Measurements from ENCODE around the gene TDO2.

The TDO2 gene

GRCh38 chr4:155903453-155903852 is at the start of gene TDO2:
Gene TDO2, plus strand, starts transcription at chr4:155903696. Its CDS starts 63 bp downstream, at chr4:155903759.
- Histone ChIP-seq H3K36me3 (no peaks in the 10 kb centered on the region), H3K27ac (no peak within 1 kb of the TSS), H3K27me3 (ENCODE audit: insufficient read depth, low read depth, severe bottlenecking) (no peaks in the 10 kb centered on the region), H3K9me3 (ENCODE audit: severe bottlenecking) (no peaks in the 10 kb centered on the region), H3K4me3 (ENCODE audit: low read depth, low read length) (no peak within 1 kb of the TSS)
- TF ChIP-seq, protein P1, sequence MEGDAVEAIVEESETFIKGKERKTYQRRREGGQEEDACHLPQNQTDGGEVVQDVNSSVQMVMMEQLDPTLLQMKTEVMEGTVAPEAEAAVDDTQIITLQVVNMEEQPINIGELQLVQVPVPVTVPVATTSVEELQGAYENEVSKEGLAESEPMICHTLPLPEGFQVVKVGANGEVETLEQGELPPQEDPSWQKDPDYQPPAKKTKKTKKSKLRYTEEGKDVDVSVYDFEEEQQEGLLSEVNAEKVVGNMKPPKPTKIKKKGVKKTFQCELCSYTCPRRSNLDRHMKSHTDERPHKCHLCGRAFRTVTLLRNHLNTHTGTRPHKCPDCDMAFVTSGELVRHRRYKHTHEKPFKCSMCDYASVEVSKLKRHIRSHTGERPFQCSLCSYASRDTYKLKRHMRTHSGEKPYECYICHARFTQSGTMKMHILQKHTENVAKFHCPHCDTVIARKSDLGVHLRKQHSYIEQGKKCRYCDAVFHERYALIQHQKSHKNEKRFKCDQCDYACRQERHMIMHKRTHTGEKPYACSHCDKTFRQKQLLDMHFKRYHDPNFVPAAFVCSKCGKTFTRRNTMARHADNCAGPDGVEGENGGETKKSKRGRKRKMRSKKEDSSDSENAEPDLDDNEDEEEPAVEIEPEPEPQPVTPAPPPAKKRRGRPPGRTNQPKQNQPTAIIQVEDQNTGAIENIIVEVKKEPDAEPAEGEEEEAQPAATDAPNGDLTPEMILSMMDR (IDR thresholded peaks at IDR 0.05; ENCODE audit: low read depth, low read length) = no peak
- no peak for DNase-seq

GRCh38 chr4:155854582-155855226 is 48.8 kb upstream of the TDO2 start:
- TF ChIP-seq, protein P1 (IDR thresholded peaks at IDR 0.05; ENCODE audit: low read depth, low read length) = no peak
- no peaks in the 10 kb centered on the region for H3K9me3 ChIP-seq (ENCODE audit: severe bottlenecking)
- no peaks in the 10 kb centered on the region for H3K27me3 ChIP-seq (ENCODE audit: insufficient read depth, low read depth, severe bottlenecking)
- no peak for DNase-seq
- no peak overlapping the region for H3K27ac ChIP-seq
- H3K36me3 ChIP-seq = no peaks in the 10 kb centered on the region
- no peak overlapping the region for H3K4me3 ChIP-seq (ENCODE audit: low read depth, low read length)

- H3K36me3 ChIP-seq = no peaks in the 10 kb centered on the region
- no peak overlapping the region for H3K27ac ChIP-seq
- no peak for DNase-seq
- no peak overlapping the region for H3K4me3 ChIP-seq (ENCODE audit: low read depth, low read length)
- TF ChIP-seq, protein P1 (IDR thresholded peaks at IDR 0.05; ENCODE audit: low read depth, low read length) = no peak
- no peaks in the 10 kb centered on the region for H3K27me3 ChIP-seq (ENCODE audit: insufficient read depth, low read depth, severe bottlenecking)
- H3K9me3 ChIP-seq (ENCODE audit: severe bottlenecking) = no peaks in the 10 kb centered on the region
Measured at GRCh38 chr4:155855897-155856296, 47.6 kb upstream of the TDO2 start.

DNA sequence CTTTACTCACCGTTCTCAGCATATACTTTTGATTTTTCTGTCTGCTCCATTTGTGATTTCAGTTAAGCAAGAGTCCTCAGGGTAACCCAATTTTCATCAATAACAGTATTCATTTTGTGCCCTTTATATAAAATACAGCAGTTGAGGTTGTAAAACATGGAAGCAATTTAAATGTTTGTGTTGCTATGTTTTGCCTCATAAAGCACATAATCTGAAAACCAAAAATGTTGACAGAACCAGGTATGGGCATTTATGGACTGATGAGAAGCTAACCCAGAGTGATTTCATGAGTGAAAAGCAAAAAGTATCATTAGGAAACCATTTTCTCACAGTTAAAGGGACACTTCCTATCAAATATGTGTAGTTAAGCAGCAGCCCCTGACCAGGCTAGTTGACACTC is 37.3 kb upstream of the TDO2 start, which contains the start of gene ASIC5:
TSS of gene ASIC5 (minus strand) at position 101 of the 400 bp plus-strand sequence. CDS start at position 50, 51 bp downstream.
- Histone ChIP-seq H3K27me3 (ENCODE audit: insufficient read depth, low read depth, severe bottlenecking) (no peaks in the 10 kb centered on the region), H3K27ac (no peak within 1 kb of the TSS), H3K36me3 (no peaks in the 10 kb centered on the region), H3K4me3 (ENCODE audit: low read depth, low read length) (no peak within 1 kb of the TSS), H3K9me3 (ENCODE audit: severe bottlenecking) (peaks cover 8% of the 10 kb centered on the region)
- no peak for DNase-seq
- TF ChIP-seq, protein P1 (IDR thresholded peaks at IDR 0.05; ENCODE audit: low read depth, low read length) = no peak

DNA sequence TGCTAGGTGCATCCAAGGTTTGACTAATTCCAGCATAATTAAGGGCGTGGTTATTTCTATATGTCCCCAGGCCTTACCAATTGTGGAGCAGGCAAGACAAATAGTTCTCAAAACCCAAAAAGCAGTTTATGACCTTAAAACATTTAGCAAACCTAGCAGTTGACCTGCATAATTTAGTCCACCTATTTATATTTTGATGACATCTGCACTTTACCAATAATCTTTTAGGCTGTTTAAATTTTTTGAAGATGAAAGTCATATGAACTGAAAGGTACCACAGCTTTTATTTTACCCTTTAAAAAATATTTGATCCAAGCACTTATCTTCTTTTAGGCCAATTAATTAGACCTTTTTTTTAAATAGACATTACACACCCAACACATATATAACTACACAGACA is 27.6 kb upstream of the TDO2 start:
- H3K27ac ChIP-seq = no peak overlapping the region
- DNase-seq = no peak
- H3K4me3 ChIP-seq (ENCODE audit: low read depth, low read length) = no peak overlapping the region
- H3K27me3 ChIP-seq (ENCODE audit: insufficient read depth, low read depth, severe bottlenecking) = no peaks in the 10 kb centered on the region
- no peaks in the 10 kb centered on the region for H3K36me3 ChIP-seq
- TF ChIP-seq, protein P1 (IDR thresholded peaks at IDR 0.05; ENCODE audit: low read depth, low read length) = no peak
- H3K9me3 ChIP-seq (ENCODE audit: severe bottlenecking) = peaks cover 10% of the 10 kb centered on the region

DNA sequence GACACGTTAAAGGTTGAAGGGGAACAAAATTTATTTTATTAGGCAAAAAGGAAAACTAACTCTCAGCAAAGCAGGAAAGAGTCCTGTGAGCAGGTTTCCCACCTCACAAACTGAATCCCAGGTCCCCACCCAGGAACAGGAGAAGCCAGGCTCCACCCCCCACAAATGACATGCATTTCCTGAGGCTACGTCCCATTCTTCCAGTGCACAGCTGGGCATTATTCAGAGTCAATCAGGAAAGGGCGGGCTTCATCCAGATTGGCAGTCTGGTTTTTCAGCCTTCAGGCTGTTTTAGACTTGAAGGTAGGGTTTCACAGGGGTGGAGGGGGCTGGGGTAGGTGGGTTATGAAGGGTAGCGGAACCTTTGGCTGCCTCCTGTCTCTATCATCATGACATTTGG is 25.5 kb upstream of the TDO2 start:
- Histone ChIP-seq H3K36me3 (no peaks in the 10 kb centered on the region), H3K9me3 (ENCODE audit: severe bottlenecking) (peaks cover 10% of the 10 kb centered on the region), H3K4me3 (ENCODE audit: low read depth, low read length) (no peak overlapping the region), H3K27me3 (ENCODE audit: insufficient read depth, low read depth, severe bottlenecking) (no peaks in the 10 kb centered on the region), H3K27ac (no peak overlapping the region)
- no peak for DNase-seq
- TF ChIP-seq, protein P1 (IDR thresholded peaks at IDR 0.05; ENCODE audit: low read depth, low read length) = no peak

All from WERI-Rb-1 (cell line).